K562 (cell line): ENCODE measurements around the gene ZC3H12A. TPM values are rescaled to one million over a fixed set of nuclear protein-coding genes. Genes with fewer than 3 reads are reported as not detected.

ENCODE experiments used
- BRF1 ChIP-seq: IDR thresholded peaks from 3 replicates; pipeline ENCODE4 v1.6.1; 2011; ENCODE audit warnings: borderline replicate concordance, mild to moderate bottlenecking; ENCODE audit not compliant: insufficient read length; ENCODE audit errors: extremely low read depth
- KDM1A ChIP-seq, 2 experiments: fragments of 450-650 bp; IDR thresholded peaks; 2 replicates each; pipeline ENCODE4 v1.6.1; 2016; ENCODE audit warnings: mild to moderate bottlenecking in 2 of 2
- MED1 ChIP-seq: sonication (generic); formaldehyde crosslinking; IDR thresholded peaks from 2 replicates; pipeline ENCODE4 v1.8.1; 2023; ENCODE audit warnings: missing genetic modification reagents, borderline replicate concordance
- PHTF2 ChIP-seq: fragments of 250-450 bp; sonication (Bioruptor Pico); IDR thresholded peaks from 2 replicates; pipeline ENCODE4 v1.5.0; 2021; ENCODE audit warnings: mild to moderate bottlenecking
- ZNF212 ChIP-seq: fragments of 450-650 bp; formaldehyde crosslinking; IDR thresholded peaks from 2 replicates; pipeline ENCODE4 v1.4.0; 2020; ENCODE audit warnings: mild to moderate bottlenecking
- polyA plus RNA-seq, 8 experiments: library from polyadenylated mRNA; depleted of rRNA in 4 of 8; stranded (reverse) in 5 of 8; unstranded in 3 of 8; fragments of >200 nt; fragmentation: Nextera tagmentation in 2 of 8; fragmentation: Illumina TruSeq in 1 of 8; extraction: Ambion mirVana in 2 of 8; extraction: Trizol in 1 of 8; gene quantifications; 2 replicates each; pipeline versions ENCODE4 v1.2.1 to v1.2.3, GENCODE V29; 2011 to 2014; ENCODE audit warnings: inconsistent platforms in 1 of 8, missing spikeins in 1 of 8
- total RNA-seq, 7 experiments: library from RNA; depleted of rRNA in 6 of 7; stranded (reverse); fragments of >200 nt in 6 of 7; fragmentation: Illumina TruSeq in 2 of 7; extraction: Trizol in 2 of 7; gene quantifications; 2 replicates each; pipeline versions ENCODE4 v1.2.1 to v1.2.3, GENCODE V29; 2011 to 2021; ENCODE audit warnings: low replicate concordance in 1 of 7
- TF ChIP-seq, protein P1 (sequence below): sonication (generic); formaldehyde crosslinking; IDR thresholded peaks from 2 replicates; pipeline ENCODE4 v1.9.0; 2022; ENCODE audit warnings: mild to moderate bottlenecking, missing genetic modification reagents
- TF ChIP-seq, protein P2 (sequence below): sonication (generic); formaldehyde crosslinking; IDR thresholded peaks from 2 replicates; pipeline ENCODE4 v1.8.1; 2023; ENCODE audit warnings: missing genetic modification reagents, mild to moderate bottlenecking, borderline replicate concordance

ZC3H12A gene
- total and polyA plus RNA-seq, 9 of the 15 experiments (the other 6 are each of a cell fraction or from before 2014, with no cell fraction given): 0.14 to 9.4 (median 6.7) TPM

DNA sequence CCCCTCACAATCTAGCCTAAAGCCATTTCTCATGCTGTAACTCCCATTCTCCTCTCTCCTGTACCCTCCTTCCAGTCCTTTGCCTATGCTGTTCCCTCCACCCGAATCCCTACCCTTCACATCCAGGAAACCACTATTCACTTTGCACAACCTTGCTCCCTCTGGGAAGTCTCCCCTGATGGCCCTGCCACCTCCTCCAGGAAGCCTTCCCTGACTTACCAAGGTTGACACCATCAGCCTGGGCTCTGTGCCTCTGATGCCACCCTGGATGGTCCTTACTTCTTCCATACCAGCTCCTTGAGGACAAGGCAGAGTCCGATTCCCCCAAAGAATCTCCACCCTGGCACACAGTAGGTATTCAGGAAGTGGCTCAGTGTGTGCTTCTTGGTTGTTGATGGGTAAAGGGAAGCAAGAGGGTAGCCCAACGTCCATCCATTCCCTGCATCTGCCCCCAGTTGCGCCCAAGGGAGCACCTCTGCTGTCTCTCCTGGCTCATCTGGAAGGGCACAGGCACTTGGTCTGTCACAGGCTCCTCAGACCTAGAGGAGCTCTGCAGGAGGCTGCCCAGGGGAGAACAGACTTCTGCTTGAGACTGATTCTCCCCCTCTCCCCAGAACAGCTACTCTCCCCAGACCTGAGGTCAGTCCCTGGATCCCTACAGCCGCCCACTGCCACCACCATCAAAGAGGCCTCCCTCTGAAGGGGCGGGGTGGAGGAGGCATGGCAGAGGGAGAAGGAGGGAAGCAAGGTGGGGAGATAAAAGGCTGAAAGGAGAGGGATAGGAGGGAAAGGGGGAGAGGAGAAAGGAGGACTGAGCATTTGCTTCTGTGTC is 36.1 kb upstream of the ZC3H12A start (continued):
- TF ChIP-seq, protein P1, sequence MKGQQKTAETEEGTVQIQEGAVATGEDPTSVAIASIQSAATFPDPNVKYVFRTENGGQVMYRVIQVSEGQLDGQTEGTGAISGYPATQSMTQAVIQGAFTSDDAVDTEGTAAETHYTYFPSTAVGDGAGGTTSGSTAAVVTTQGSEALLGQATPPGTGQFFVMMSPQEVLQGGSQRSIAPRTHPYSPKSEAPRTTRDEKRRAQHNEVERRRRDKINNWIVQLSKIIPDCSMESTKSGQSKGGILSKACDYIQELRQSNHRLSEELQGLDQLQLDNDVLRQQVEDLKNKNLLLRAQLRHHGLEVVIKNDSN (CRISPR knock-in tag): 0 out of 2 replicates have a peak, but pooled peaks have one; percentile 18
- TF ChIP-seq KDM1A (IDR thresholded peaks at IDR 0.05): 0 out of 4 replicates have a peak, but pooled peaks of 1 of the 2 experiments have one; percentile 21
- no peak for TF ChIP-seq MED1
- TF ChIP-seq, protein P2, sequence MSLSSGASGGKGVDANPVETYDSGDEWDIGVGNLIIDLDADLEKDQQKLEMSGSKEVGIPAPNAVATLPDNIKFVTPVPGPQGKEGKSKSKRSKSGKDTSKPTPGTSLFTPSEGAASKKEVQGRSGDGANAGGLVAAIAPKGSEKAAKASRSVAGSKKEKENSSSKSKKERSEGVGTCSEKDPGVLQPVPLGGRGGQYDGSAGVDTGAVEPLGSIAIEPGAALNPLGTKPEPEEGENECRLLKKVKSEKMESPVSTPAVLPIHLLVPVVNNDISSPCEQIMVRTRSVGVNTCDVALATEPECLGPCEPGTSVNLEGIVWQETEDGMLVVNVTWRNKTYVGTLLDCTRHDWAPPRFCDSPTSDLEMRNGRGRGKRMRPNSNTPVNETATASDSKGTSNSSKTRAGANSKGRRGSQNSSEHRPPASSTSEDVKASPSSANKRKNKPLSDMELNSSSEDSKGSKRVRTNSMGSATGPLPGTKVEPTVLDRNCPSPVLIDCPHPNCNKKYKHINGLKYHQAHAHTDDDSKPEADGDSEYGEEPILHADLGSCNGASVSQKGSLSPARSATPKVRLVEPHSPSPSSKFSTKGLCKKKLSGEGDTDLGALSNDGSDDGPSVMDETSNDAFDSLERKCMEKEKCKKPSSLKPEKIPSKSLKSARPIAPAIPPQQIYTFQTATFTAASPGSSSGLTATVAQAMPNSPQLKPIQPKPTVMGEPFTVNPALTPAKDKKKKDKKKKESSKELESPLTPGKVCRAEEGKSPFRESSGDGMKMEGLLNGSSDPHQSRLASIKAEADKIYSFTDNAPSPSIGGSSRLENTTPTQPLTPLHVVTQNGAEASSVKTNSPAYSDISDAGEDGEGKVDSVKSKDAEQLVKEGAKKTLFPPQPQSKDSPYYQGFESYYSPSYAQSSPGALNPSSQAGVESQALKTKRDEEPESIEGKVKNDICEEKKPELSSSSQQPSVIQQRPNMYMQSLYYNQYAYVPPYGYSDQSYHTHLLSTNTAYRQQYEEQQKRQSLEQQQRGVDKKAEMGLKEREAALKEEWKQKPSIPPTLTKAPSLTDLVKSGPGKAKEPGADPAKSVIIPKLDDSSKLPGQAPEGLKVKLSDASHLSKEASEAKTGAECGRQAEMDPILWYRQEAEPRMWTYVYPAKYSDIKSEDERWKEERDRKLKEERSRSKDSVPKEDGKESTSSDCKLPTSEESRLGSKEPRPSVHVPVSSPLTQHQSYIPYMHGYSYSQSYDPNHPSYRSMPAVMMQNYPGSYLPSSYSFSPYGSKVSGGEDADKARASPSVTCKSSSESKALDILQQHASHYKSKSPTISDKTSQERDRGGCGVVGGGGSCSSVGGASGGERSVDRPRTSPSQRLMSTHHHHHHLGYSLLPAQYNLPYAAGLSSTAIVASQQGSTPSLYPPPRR (CRISPR knock-in tag): no peak
- TF ChIP-seq BRF1: no peak
- TF ChIP-seq ZNF212 (CRISPR knock-in tag): no peak
- TF ChIP-seq PHTF2 (CRISPR knock-in tag): no peak
